B cell (primary cell): ENCODE measurements around the gene FRMD4A.

Experiments used
- CTCF ChIP-seq: fragments of 200-600 bp; IDR thresholded peaks from one replicate; pipeline ENCODE4 v1.8.0; 2022; ENCODE audit warnings: antibody characterized with exemption, mild to moderate bottlenecking
- EZH2 ChIP-seq: IDR thresholded peaks from 2 replicates; pipeline ENCODE4 v1.6.1; 2012; ENCODE audit warnings: borderline replicate concordance, low read depth, mild to moderate bottlenecking, moderate library complexity, low read length; ENCODE audit not compliant: insufficient read depth, poor library complexity, severe bottlenecking

- no peak for TF ChIP-seq CTCF
- no peak for TF ChIP-seq EZH2
These were observed 677.9 kb downstream of the FRMD4A start for GRCh38 chr10:13652860-13653259.
